GM13976 (cell line): ENCODE measurements around the gene GPR75.

Experiments
- DNase-seq: peaks from one replicate; pipeline ENCODE4 v3.0.0; 2012; ENCODE audit warnings: low spot score
- in situ Hi-C: fragments of 300-500 bp; cut with MboI; formaldehyde crosslinking; loops from one replicate; pipeline ENCODE4 v1.12.0; 2022; ENCODE audit warnings: low sequenced_read_pairs, mixed read lengths, inconsistent platforms; ENCODE audit not compliant: unreplicated experiment
- TF ChIP-seq, protein P1 (sequence below): IDR thresholded peaks from 2 replicates; pipeline ENCODE4 v1.5.1; 2012; ENCODE audit warnings: borderline replicate concordance, mild to moderate bottlenecking; ENCODE audit not compliant: insufficient read depth; ENCODE audit errors: extremely low read depth, missing control alignments, control extremely low read depth

The GPR75 gene

DNA sequence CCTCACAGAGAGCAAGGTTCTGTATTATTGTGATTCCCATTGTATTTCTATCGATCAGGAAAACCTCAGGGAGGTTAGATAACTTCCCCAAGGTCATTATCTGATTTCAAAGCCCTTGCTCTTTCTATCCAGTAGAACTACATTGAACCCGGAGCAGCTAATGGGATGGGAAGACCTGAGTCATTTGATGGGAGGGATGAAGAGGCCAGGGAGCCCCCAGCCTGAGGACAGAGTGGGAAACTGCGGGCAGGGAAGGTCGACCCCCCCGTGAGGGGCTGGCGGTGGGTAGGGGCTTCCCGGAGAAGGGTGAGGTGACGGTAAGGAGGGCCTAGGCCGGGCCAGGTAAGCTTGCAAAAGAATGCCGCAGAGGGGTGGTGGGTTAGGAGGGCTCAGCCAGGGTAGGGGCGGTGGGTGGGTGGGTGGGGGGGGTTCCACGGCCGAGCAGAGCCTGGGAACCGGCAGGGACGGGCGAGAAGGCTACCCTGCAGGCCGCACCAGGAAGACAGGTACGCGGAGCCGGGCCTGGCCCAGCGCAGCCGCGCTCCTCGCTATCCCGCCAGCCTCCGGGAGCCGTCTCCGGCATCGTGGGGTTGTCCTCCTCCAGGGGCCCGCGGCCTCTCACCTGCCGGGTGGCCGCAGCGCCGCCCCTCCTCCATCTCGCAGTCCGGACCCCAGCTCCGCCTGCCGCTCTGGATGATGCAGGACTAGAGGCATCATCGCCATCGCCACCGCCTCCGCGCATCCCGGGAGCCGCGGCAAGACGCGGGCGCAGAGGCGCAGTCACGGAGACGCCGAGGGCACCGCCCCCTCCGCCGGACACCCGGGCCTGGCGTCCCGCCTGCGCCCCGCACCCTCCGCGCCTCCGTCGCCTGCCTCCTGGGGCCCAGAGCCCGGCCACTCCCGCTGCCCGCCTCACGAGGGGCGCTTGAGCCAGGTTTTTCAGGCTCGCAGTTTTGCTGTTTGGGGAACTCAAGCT, at the start of gene GPR75:
TSS of gene GPR75 (minus strand) at position 762 of the 976 bp plus-strand sequence. CDS start 5,211 bp downstream, outside the sequence.
- DNase-seq = no peak
- TF ChIP-seq, protein P1, sequence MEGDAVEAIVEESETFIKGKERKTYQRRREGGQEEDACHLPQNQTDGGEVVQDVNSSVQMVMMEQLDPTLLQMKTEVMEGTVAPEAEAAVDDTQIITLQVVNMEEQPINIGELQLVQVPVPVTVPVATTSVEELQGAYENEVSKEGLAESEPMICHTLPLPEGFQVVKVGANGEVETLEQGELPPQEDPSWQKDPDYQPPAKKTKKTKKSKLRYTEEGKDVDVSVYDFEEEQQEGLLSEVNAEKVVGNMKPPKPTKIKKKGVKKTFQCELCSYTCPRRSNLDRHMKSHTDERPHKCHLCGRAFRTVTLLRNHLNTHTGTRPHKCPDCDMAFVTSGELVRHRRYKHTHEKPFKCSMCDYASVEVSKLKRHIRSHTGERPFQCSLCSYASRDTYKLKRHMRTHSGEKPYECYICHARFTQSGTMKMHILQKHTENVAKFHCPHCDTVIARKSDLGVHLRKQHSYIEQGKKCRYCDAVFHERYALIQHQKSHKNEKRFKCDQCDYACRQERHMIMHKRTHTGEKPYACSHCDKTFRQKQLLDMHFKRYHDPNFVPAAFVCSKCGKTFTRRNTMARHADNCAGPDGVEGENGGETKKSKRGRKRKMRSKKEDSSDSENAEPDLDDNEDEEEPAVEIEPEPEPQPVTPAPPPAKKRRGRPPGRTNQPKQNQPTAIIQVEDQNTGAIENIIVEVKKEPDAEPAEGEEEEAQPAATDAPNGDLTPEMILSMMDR = no peak
- in situ Hi-C loops = no loop called here

DNA sequence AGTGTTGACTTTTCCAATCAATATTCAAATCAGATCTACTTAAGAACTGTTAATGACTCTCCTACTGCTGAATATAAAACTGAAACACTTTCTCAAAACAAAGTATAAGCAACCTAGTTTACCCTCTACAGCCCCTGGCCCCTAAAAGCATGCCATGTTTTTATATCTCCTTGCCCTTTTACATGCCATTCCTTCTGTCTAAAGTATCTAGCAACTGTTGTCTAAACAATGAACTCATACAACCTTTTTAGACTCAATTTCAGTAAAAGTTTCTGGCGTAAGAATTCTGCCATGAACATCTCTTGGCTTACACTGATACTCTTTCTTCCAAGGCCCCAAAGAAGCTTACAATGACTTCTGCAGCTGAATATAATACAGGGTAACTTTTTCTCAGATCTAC, 47.8 kb upstream of the GPR75 start:
- in situ Hi-C loops = no loop called here
- DNase-seq = no peak
- TF ChIP-seq, protein P1 = no peak

DNA sequence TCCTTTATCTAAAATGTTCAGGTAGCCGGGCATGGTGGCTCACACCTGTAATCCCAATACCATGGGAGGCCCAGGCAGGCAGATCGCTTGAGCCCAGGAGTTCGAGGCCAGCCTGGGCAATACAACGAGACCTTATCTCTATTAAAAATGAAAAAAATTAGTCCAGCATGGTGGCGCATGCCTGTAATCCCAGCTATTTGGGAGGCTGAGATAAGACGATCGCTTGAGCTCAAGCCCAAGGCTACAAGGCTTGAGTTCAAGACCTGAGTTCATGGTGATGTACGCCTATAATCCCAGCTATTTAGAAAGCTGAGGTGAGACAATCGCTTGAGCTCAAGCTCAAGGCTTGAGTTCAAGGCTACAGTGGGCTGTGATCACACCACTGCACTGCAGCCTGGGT, 45.6 kb upstream of the GPR75 start:
- no peak for DNase-seq
- in situ Hi-C loops = no loop called here
- TF ChIP-seq, protein P1 = no peak

DNA sequence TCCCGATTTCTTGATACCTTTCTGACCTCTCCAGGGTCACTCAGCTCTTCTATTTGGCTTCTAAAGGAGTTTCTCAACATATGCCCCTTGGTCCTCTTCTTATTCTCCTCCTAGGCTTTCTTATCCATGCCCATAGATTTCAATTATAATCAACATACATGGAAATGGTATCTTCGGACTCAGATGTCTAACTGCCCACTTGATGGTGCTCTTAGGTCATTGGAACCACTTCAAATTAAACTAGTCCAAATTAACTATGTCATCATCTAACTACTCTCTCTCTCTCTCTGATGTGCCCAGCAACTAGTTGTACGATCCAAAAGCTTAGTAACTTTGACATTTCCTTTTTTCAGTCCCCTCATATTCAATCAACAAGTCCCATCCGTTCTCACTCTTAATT, 43.2 kb upstream of the GPR75 start:
- in situ Hi-C loops = no loop called here
- no peak for DNase-seq
- TF ChIP-seq, protein P1 = no peak

DNA sequence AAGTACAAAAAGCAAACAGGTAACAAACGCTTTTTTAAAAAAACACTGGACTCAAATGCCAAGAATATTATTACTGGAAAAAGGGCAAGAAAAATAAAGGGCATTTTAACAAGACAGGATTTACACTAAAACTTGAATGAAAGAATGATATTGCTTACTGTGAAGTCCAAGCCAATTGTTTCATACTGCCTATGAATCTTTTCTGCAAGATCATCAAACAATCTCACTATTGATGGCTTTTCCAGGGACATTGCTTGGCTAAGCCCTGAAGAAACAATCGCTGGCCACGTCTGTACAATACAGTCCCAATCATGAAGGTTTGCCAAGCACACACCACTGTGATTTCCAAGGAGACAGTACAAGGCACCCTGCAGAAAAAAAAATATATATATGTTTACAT, 41.4 kb upstream of the GPR75 start:
- TF ChIP-seq, protein P1 = no peak
- in situ Hi-C loops = no loop called here
- no peak for DNase-seq

DNA sequence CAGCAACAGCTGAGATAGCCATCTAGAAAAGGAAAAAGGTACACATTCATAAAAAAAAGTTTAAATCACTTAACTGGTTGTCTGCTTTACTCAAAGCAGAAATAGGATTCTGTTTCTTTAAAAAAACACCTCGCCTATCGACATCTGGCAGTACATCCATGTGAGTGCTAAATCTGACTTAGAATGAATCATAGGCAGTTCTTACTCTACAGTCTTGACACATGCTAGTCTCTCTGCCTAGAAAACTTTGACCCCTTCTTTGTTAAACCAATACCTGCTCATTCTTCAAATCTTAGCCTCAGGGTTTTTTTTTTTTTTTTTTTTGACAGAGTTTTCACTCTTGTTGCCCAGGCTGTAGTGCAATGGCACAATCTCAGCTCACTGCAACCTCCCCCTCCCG, 37.1 kb upstream of the GPR75 start:
- in situ Hi-C loops = no loop called here
- no peak for DNase-seq
- TF ChIP-seq, protein P1 = no peak
